Left lung (tissue), 10 donors: ENCODE data around the gene TNFRSF1A. TPM values are rescaled to one million over a fixed set of nuclear protein-coding genes. Genes with fewer than 3 reads are reported as not detected.

ENCODE experiments used
- ATAC-seq: fragments of 200-7000 bp; cut with Tn5 transposase; one replicate; pipeline ENCODE4 v1.9.1; 2020; ENCODE audit warnings: moderate library complexity
- DNase-seq, 4 donors: peaks; one replicate each; pipeline ENCODE4 v3.0.0-alpha.2; 2013 to 2020
- H3K27ac ChIP-seq, 2 donors: fragments of 200-600 bp; sonication (generic) in 1 of 2; one replicate each; pipeline versions ENCODE4 v1.5.0 to v1.8.0; 2020 to 2021
- H3K27me3 ChIP-seq, 2 donors: fragments of 200-600 bp; sonication (generic) in 1 of 2; one replicate each; pipeline versions ENCODE4 v1.5.0 to v1.8.0; 2020 to 2021
- H3K36me3 ChIP-seq, 2 donors: fragments of 200-600 bp; sonication (generic) in 1 of 2; one replicate each; pipeline versions ENCODE4 v1.5.0 to v1.8.0; 2020 to 2021
- H3K4me1 ChIP-seq, 2 donors: fragments of 200-600 bp; one replicate each; pipeline ENCODE4 v1.8.0; 2021
- H3K4me3 ChIP-seq, 2 donors: fragments of 200-600 bp; sonication (generic) in 1 of 2; one replicate each; pipeline versions ENCODE4 v1.5.0 to v1.8.0; 2020 to 2021; ENCODE audit warnings: mild to moderate bottlenecking in 1 of 2
- H3K9me3 ChIP-seq, 2 donors: fragments of 200-600 bp; sonication (generic) in 1 of 2; one replicate each; pipeline versions ENCODE4 v1.5.0 to v1.8.0; 2020 to 2021
- intact Hi-C, 2 donors: fragments of 100-400 bp; cut with DNase I; formaldehyde crosslinking; loops; one replicate each; pipeline versions ENCODE4 v1.11.2 to v1.14.2; 2022
- polyA plus RNA-seq, 6 donors: library from polyadenylated mRNA; unstranded; fragments of 120-200 nt; gene quantifications; one replicate each; pipeline ENCODE4 v1.2.1, GENCODE V29; 2013; ENCODE audit not compliant: insufficient read length in 6 of 6
- total RNA-seq, 2 donors: library from RNA; stranded (reverse); fragmentation: NEBNext Ultra II Directional; extraction: Animal tissue kit (Norgen Biotek cat#: 25700); gene quantifications; one replicate each; pipeline ENCODE4 v1.2.1, GENCODE V29; 2021
- TF ChIP-seq, protein P1 (sequence below), 2 donors: fragments of 200-600 bp; sonication (generic) in 1 of 2; IDR thresholded peaks; one replicate each; pipeline versions ENCODE4 v1.5.0 to v1.8.0; 2021; ENCODE audit warnings: antibody characterized with exemption in 2 of 2
- donor health status: DM: no; HTN: yes; CAD: no.
- donor health status: DM: no; HTN: no; CAD: no.

Gene TNFRSF1A
- total and polyA plus RNA-seq, 8 donors, result 110 to 211 (median 128) TPM

DNA sequence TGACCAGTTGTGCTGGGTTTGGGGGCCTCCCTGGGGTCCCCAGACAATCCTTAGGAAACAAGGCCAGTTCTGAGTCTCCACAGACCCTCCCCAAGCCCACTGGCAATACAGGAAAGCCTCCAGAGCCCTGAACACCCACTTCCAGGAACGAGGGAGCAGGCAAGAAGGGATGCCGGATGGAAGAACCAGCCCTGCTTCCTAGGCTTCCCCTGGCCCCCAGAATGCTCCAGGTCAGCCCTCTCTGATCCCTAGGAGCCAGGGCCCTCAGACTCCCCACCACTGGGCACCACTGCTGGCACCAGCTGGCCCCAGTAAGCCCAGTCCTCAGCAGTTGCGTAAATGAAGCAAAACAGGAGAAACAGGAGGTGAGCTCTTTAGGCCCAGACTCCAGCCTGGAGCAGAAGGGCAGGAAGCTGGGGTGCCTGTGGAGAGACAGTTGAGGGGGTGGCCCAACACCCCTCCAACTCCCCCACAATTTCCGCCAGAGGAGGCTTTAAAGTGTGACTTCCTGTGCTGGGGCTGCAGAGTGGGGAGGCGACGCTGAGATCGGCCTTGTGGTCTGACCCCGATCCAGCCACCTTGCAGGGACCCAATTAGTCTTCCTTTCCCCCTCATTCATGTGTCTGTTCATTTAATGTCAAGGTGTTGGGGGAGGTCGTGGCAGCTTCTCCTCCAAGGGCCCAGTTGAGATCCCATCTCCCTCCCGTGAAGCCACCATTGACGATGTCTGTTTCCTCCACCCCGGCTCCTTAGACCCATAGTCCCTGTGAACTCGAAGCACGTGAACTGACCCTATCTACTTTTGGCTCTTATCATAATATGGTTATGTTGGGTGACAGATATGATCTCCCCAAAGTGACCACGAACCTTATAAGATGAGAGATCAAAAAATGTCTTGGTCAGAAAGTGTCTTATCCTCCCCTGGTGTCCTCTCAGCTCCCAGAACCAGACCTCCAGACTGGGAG lies 4.7 kb downstream of the TNFRSF1A start:
- Histone ChIP-seq H3K4me1 (peaks cover 57 to 77% of the 10 kb centered on the region in 2 donors), H3K9me3 (no peaks in the 10 kb centered on the region), H3K4me3 (peak overlapping the region; percentile 24 to 100), H3K27me3 (no peaks in the 10 kb centered on the region), H3K27ac (peak overlapping the region; percentile 97 to 99), H3K36me3 (peaks cover 0 to 39% of the 10 kb centered on the region in 2 donors)
- intact Hi-C loops, result loop anchor here in 1 of 2 donors (5.0 kb wide), 1 partner anchor 40 kb away; the partner anchor contains the start of gene SCNN1A
- DNase-seq, result no peak
- TF ChIP-seq, protein P1, sequence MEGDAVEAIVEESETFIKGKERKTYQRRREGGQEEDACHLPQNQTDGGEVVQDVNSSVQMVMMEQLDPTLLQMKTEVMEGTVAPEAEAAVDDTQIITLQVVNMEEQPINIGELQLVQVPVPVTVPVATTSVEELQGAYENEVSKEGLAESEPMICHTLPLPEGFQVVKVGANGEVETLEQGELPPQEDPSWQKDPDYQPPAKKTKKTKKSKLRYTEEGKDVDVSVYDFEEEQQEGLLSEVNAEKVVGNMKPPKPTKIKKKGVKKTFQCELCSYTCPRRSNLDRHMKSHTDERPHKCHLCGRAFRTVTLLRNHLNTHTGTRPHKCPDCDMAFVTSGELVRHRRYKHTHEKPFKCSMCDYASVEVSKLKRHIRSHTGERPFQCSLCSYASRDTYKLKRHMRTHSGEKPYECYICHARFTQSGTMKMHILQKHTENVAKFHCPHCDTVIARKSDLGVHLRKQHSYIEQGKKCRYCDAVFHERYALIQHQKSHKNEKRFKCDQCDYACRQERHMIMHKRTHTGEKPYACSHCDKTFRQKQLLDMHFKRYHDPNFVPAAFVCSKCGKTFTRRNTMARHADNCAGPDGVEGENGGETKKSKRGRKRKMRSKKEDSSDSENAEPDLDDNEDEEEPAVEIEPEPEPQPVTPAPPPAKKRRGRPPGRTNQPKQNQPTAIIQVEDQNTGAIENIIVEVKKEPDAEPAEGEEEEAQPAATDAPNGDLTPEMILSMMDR (IDR thresholded peaks at IDR 0.05), result no peak
- peak; percentile 1 for ATAC-seq

DNA sequence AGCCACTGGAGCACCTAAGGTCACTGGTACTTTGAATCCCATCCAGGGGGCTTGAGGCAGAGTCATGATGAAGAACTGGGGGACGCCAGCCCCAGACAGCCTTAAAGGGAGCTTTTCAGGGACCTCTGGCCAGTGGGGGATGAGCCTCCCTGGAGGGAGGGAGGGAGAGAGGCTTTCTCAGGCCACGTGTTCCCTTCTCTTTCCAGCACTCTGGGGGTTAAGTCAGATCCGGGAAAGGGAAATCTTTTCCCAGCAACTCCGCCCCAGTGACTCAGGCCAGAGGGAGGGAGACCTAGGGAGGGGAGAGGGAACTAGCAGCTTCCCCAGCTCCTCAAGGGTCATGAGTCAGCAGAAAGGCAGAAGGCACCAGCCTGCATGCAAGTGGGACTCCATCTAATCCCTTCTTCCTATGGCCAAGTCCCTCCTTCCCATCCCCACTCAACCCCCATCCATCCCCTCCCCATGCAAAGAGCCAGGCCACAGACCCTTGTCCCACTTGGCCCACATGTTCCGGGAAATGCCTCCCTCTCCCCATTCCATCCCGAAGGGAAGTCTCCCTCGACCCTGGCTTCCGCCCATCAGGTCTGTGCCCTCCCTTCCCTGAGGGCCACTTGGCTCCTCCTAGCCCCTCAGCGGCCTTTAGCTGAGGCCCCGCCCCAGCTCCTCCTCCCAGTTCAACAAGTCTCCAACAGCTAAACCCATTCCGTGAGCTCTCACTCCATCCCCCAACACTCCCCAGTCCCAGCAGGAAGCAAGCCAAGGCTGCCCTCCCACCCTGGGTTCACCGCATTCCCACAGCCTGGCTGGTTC lies 5.6 kb downstream of the TNFRSF1A start:
- ATAC-seq (peak; percentile 78), DNase-seq (peak; percentile 95 to 98 (median 98))
- Histone ChIP-seq H3K36me3 (peaks cover 4 to 48% of the 10 kb centered on the region in 2 donors), H3K4me3 (peak overlapping the region; percentile 24 to 100), H3K27ac (peak overlapping the region; percentile 97 to 99), H3K27me3 (no peaks in the 10 kb centered on the region), H3K4me1 (peaks cover 55 to 84% of the 10 kb centered on the region in 2 donors), H3K9me3 (no peaks in the 10 kb centered on the region)
- TF ChIP-seq, protein P1 (IDR thresholded peaks at IDR 0.05), result no peak
- intact Hi-C loops, result loop anchor here in 1 of 2 donors (5.0 kb wide), 1 partner anchor 41 kb away; the partner anchor contains the start of gene SCNN1A

DNA sequence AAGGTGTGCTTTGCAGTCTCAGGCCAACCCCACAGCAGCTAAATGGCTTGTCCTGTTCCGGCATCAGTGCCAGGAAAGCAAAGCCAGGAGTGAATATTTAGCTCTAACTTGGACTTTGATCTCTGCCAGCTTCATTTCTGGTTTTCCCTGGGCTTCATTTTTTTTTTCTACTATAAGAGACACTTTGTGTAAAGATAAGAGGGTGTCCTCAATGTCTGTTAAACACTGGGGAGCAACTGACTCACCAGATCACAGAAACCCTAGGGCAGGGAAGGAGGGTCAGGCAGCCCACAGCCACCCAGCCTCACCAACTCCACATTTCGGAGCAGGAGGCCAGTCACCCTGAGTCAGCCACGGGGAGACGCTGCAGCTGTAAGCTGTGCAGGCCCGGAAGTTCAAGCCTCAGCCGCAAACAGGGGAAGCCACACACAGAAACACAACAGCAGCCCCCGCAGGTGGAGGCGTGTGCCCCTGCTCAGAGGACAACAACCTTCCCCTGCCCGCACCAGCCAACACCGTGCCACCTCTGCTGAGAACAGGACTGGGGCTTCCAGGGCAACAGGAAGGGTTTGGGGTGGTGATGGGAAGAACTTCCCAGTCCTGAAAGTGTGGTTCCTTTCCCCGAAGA lies 6.3 kb downstream of the TNFRSF1A start:
- ATAC-seq (peak; percentile 40), DNase-seq (peak in 2 of 4 donors; percentile 87 to 93)
- TF ChIP-seq, protein P1 (IDR thresholded peaks at IDR 0.05), result no peak
- intact Hi-C loops, result loop anchor here in 1 of 2 donors (5.0 kb wide), 1 partner anchor 42 kb away; the partner anchor contains the start of gene SCNN1A
- Histone ChIP-seq H3K4me1 (peaks cover 55 to 91% of the 10 kb centered on the region in 2 donors), H3K27me3 (no peaks in the 10 kb centered on the region), H3K4me3 (peak overlapping the region; percentile 24 to 100), H3K9me3 (no peaks in the 10 kb centered on the region), H3K27ac (peak overlapping the region; percentile 97 to 99), H3K36me3 (peaks cover 6 to 55% of the 10 kb centered on the region in 2 donors)

DNA sequence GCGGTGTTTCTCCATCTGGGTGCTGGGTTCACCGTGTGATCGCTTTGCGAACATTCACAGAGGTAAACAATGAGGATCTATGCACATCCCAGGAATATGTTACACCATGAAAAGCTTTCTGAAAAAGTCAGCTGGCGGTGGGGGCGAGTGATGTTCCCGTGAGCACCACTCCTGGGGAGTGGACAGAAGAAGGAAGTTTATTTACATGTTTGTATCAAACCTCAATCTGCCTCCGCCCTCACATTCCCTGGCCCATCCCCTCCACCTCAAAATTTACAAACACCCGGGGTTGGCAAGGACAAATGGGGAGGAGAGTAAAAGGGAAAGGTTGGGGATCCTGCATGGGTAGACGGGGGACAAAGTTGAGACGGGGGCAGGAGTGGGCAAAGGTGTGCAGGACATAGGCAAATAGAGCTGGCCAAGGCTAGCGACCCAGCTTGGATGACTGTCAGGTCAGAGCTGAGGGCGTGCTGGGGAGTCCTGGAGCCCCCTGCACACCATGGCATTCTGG lies 6.9 kb downstream of the TNFRSF1A start:
- H3K27me3 ChIP-seq, result no peaks in the 10 kb centered on the region
- TF ChIP-seq, protein P1 (IDR thresholded peaks at IDR 0.05), result no peak
- H3K4me1 ChIP-seq, result peaks cover 55 to 95% of the 10 kb centered on the region in 2 donors
- no peak for DNase-seq
- peak overlapping the region in 1 of 2 donors; percentile 100 for H3K4me3 ChIP-seq
- intact Hi-C loops, result loop anchor here in 1 of 2 donors (5.0 kb wide), 1 partner anchor 42 kb away; the partner anchor contains the start of gene SCNN1A
- no peak for ATAC-seq
- peak overlapping the region; percentile 97 to 99 for H3K27ac ChIP-seq
- H3K36me3 ChIP-seq, result peaks cover 9 to 61% of the 10 kb centered on the region in 2 donors
- H3K9me3 ChIP-seq, result no peaks in the 10 kb centered on the region
